ENCODE measurements around the gene SCGB1C1.
"Not testable (repeated sequence)": the region's sequence is repeated elsewhere in the genome, so short reads cannot be mapped to it uniquely, and the experiment has no call there.

SCGB1C1 gene

GRCh38 chr11:218815-219593 lies 26.1 kb downstream of the SCGB1C1 start:
- DNase-seq (ENCODE audit: low spot score), result no peak

- DNase-seq (ENCODE audit: low spot score), result not testable (repeated sequence)
Measured at GRCh38 chr11:220641-221215, 27.9 kb downstream of the SCGB1C1 start.

GRCh38 chr11:221539-221938 lies 28.7 kb downstream of the SCGB1C1 start:
- no peak for DNase-seq (ENCODE audit: low spot score)

DNA sequence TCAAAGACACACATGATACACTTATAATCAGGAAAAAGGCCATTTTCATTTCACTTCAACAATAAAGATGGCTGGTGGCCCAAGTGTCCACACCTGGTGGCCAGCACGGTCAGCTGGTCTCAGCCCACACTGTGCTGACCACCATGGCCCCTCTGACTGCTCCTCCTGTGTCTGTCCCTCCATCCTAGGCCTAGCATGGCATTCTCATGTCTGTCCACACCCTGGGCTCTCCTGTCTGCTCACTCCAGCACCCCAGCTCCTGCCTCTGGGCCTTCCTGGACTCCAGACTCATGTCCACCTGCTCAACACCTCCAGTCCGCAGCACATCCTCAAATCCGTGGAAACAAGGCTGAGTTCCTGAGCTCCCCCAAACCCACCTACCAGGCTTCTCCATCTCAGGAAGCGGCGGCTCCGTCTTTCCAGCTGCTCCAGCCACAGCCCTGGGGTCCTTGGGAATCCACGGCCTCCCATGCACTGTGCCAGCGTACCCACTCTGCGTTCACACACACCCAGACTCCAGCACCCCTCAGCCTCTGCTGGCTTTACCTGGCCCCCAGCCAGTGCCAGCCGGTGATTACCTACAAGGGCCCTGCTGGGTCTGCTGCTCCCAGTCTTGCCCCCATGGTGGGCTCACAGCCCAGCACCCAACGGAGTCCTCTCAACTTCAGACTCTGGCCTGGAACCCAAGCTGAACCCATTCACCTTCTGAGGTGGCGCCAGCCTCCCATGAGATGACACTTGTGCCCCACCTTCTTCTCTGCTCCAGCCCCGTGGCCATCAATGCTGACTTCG lies 29.3 kb downstream of the SCGB1C1 start:
- DNase-seq (ENCODE audit: low spot score), result no peak

GRCh38 chr11:223026-223789 lies 30.3 kb downstream of the SCGB1C1 start:
- no peak for DNase-seq (ENCODE audit: low spot score)

GRCh38 chr11:223884-224283 lies 31.0 kb downstream of the SCGB1C1 start:
- DNase-seq (ENCODE audit: low spot score), result no peak

GRCh38 chr11:224424-224823 lies 31.5 kb downstream of the SCGB1C1 start:
- no peak for DNase-seq (ENCODE audit: low spot score)

DNA sequence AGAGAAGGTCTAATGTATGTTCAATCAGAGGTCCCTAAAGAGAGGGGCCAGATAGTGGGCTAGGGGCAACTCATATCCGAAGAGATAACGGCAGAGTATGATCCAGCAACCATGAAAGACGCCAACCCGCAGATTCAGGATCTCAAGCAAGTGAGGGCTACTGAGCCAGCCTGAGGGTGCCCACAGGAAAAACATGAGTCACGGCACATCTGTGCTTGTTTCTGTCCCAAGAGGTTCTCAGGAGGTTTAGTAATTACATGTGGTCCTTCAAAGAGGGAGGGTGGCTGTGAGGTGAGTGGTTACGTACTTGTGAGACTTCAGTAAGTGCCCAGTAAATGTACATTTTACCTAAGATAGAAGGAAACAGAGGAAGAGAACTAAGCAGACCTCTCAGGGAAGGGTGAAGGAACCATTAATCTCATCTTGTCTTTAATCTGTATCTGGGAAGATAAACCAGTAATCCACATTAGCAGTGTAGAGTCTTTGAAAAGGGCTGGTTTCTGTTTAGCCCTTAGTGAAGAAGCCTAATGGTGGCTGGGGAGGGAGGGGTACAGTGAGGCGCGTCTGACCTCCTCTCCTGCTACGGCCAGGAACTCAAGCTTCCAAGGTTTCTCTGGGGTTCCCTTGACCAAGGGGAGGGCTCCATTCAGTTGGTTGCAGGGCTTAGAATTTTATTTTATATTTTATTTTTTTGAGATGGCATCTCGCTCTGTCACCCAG lies 33.0 kb downstream of the SCGB1C1 start:
- DNase-seq (ENCODE audit: low spot score), result no peak

DNA sequence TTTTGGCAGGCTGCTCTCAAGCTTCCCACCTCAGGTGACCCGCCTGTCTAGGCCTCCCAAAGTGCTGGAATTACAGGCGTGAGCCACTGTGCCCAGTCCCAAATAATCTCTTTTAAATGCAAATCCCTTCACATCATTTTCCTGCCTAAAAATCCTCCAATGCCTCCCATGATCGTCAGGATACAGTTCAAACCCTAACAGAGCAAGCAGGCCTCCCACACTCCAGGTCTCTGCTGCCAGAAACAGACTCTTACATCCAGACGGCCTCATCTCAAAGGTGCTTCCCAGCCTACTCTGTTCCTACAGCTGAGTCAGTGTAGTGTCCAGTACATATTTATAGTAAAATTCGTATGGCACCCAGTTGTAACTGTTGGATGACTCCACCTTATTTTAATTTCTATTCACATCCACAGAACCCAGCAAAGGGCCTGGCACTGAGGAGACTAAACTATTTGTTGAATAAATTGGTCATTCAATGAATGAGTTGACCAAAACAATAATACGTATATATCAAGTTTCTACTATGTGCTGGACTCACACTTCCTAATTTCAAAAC lies 35.0 kb downstream of the SCGB1C1 start:
- DNase-seq (ENCODE audit: low spot score), result no peak

GRCh38 chr11:230431-230830 lies 37.6 kb downstream of the SCGB1C1 start:
- DNase-seq (ENCODE audit: low spot score), result no peak

DNA sequence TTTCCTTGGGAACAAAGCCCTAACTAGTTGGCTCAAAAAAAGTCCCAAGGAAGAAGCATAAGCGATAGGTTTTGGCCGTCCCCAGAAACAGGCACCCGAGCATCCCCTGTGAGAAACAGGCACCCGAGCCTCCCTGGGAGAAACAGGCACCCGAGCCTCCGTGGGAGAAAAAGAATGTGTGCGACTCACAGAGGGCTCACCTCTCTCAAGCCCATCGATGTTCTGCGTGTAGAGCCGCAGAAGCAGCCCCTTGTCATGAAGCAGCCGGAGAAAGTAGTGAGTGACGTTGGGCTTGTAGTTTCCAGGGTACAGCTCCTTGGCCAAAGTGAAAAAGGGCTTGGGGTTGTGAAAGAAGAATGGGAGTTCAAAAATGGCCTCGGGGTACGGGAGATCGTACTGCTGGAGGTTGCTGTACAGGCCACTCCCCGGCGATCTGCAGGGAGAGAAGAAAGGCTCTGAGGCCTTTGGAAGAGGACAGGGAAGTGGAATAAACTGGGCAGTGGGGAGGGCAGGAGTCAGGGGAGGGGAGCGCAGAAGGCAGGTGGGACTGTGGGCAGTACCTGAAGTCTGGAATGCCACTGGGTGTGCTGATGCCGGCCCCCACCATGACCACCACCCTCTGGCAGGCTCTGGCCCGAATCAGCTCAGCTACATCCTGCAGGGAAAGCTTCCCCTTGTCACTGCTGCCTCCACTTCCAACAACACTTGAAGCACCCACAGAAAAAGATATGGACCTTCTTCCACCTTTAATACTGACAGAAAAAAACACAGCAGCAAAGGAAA lies 40.1 kb downstream of the SCGB1C1 start:
- DNase-seq (ENCODE audit: low spot score), result no peak

DNA sequence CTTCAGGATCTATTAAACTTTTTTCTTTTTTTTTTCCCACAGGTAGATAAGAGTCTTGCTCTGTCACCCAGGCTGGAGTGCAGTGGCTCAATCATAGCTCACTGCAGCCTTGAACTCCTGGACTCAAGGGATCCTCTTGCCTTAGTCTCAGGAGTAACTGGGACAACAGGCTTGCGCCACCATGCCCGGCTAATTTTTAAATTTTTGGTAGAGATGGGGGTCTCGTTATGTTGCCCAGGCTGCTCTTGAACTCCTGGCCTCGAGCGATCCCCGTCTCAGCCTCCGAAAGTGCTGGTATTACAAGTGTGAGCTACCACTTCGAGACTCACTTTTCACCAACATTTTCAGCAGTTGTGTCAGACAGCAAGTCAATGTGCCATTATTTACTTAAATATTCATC lies 42.3 kb downstream of the SCGB1C1 start:
- DNase-seq (ENCODE audit: low spot score), result no peak

GRCh38 chr11:235609-235996 lies 42.7 kb downstream of the SCGB1C1 start:
- DNase-seq (ENCODE audit: low spot score), result no peak

GRCh38 chr11:235997-236773 lies 43.3 kb downstream of the SCGB1C1 start, which contains the start of gene SIRT3:
SIRT3 (minus strand) TSS chr11:236342; CDS start chr11:236328, 14 bp downstream.
- peak; percentile 90 for DNase-seq (ENCODE audit: low spot score)

DNA sequence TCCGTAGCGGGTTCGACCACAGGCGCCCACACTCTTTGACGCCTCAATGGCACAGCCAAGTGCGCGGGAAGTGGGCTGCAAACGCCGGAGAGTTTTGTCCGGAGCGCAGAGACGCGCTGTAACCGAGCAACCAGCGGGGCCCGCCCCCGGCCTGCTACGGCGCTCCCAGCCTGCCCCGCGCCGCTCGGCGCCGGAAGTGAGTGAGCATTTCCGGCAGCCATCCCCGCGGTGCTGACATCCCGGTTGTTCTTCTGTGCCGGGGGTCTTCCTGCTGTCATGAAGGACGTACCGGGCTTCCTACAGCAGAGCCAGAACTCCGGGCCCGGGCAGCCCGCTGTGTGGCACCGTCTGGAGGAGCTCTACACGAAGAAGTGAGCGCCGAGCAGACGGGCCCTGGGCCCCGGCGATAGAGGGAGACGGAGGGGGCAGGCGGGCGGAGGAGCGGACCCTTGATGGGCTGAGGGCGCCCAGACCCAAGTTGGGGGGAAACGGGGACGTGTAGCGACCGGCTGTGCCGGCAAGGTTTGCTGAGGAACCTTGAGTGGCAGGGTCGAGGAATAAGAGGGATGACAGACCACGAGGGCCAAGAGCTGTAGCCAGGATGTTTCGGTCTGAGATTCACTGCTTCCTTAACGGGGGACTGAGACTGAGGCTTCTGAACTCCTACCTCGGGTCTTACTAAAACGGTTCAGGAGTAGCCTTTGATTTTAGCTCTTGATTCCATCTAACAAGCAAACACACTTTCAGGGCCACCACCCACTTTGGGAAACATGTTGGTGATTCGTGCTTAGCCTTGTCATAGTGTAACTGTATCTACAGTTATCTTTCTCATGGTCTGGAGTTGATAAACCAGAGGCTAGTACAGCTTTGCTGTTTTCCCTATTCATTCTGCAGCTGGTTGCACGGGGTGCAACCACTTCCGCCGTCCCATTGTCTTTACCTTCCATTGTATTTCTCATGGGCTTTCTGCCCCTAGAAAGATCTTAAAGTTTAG lies 44.2 kb downstream of the SCGB1C1 start, which contains the start of gene PSMD13:
Gene PSMD13, plus strand, starts transcription at position 203 of the 994 bp plus-strand sequence. Its CDS starts 74 bp downstream, at position 277.
- peak; percentile 82 for DNase-seq (ENCODE audit: low spot score)

- DNase-seq (ENCODE audit: low spot score), result not testable (repeated sequence)
Measured at GRCh38 chr11:238346-238745, 45.5 kb downstream of the SCGB1C1 start.

- no peak for DNase-seq (ENCODE audit: low spot score)
Measured at GRCh38 chr11:240315-240714, 47.4 kb downstream of the SCGB1C1 start.

- DNase-seq (ENCODE audit: low spot score), result no peak
Measured at GRCh38 chr11:241634-242033, 48.8 kb downstream of the SCGB1C1 start.
